Nephron progenitor cell (in vitro differentiated cells): Measurements from ENCODE around the gene GPN2.
A peak's percentile ranks its signal among the peaks of the same experiment; 100 is the strongest.

Source experiments
- DNase-seq: peaks from one replicate; pipeline ENCODE4 v3.0.0; 2021
- H3K27ac Mint-ChIP-seq: 2 replicates; pipeline ENCODE4 v1.8.0; 2021; ENCODE audit warnings: mild to moderate bottlenecking, moderate library complexity, mixed read lengths
- H3K27me3 Mint-ChIP-seq: 2 replicates; pipeline ENCODE4 v1.8.0; 2021; ENCODE audit warnings: mild to moderate bottlenecking, low read depth, mixed read lengths; ENCODE audit not compliant: poor library complexity
- H3K36me3 Mint-ChIP-seq: 2 replicates; pipeline ENCODE4 v1.8.0; 2021; ENCODE audit warnings: low read depth, mixed read lengths
- H3K4me1 Mint-ChIP-seq: 2 replicates; pipeline ENCODE4 v1.8.0; 2021; ENCODE audit warnings: mixed read lengths
- H3K4me3 Mint-ChIP-seq: 2 replicates; pipeline ENCODE4 v1.8.0; 2021; ENCODE audit warnings: mild to moderate bottlenecking, moderate library complexity, mixed read lengths
- H3K9me3 Mint-ChIP-seq: 2 replicates; pipeline ENCODE4 v1.8.0; 2021; ENCODE audit warnings: mild to moderate bottlenecking, moderate library complexity, mixed read lengths
- TF ChIP-seq, protein P1 (sequence below): fragments of 200-600 bp; sonication (generic); IDR thresholded peaks from 2 replicates; pipeline ENCODE4 v1.5.0; 2021; ENCODE audit warnings: antibody characterized with exemption

GPN2 gene

DNA sequence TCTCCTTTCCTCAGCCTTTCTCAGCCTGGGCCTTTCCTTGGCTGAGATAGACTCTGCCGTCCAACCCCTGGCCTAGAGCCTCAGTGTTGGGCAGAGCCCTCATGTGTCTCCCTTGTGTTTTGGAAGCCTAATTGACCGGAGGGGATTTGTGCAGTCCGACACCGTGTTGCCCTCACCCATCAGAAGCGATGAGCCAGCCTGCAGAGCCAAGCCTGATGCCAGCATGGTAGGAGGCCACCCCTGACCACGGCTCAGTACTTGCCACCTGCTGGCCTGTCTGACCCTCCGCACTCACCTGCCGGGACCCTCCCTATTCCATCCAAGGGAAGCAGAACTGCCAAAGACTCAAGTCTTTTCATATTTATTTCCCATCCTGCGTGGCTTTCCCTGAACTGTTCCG lies 36.5 kb downstream of the GPN2 start:
- Mint-ChIP-seq H3K4me1 (peaks cover 66% of the 10 kb centered on the region), H3K4me3 (no peak overlapping the region), H3K9me3 (no peaks in the 10 kb centered on the region), H3K27me3 (no peaks in the 10 kb centered on the region), H3K36me3 (peaks cover 28% of the 10 kb centered on the region), H3K27ac (no peak overlapping the region)
- no peak for DNase-seq
- TF ChIP-seq, protein P1, sequence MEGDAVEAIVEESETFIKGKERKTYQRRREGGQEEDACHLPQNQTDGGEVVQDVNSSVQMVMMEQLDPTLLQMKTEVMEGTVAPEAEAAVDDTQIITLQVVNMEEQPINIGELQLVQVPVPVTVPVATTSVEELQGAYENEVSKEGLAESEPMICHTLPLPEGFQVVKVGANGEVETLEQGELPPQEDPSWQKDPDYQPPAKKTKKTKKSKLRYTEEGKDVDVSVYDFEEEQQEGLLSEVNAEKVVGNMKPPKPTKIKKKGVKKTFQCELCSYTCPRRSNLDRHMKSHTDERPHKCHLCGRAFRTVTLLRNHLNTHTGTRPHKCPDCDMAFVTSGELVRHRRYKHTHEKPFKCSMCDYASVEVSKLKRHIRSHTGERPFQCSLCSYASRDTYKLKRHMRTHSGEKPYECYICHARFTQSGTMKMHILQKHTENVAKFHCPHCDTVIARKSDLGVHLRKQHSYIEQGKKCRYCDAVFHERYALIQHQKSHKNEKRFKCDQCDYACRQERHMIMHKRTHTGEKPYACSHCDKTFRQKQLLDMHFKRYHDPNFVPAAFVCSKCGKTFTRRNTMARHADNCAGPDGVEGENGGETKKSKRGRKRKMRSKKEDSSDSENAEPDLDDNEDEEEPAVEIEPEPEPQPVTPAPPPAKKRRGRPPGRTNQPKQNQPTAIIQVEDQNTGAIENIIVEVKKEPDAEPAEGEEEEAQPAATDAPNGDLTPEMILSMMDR = no peak

DNA sequence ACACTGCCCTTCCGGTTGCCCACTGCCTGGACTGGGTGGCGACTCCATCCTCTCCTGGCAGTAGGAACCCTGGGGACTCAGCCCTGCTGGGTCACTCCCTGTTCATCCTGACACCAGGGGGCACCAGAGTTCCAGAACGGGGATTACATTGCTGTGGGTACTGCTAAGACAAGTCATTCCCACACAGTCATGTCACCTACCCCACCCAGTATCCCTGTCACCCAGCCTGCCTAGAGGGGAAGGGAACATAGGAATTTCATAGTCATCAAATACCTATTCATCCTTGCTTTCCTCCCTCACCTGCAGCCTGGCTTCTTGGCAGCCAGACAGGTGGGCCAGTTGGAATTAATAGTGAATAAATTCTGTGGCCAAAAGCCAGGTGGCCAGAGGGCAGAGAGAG lies 36.9 kb downstream of the GPN2 start:
- H3K27ac Mint-ChIP-seq = no peak overlapping the region
- TF ChIP-seq, protein P1 = peak; percentile 72
- no peaks in the 10 kb centered on the region for H3K9me3 Mint-ChIP-seq
- peak; percentile 92 for DNase-seq
- peaks cover 28% of the 10 kb centered on the region for H3K36me3 Mint-ChIP-seq
- no peaks in the 10 kb centered on the region for H3K27me3 Mint-ChIP-seq
- H3K4me1 Mint-ChIP-seq = peaks cover 62% of the 10 kb centered on the region
- H3K4me3 Mint-ChIP-seq = no peak overlapping the region

DNA sequence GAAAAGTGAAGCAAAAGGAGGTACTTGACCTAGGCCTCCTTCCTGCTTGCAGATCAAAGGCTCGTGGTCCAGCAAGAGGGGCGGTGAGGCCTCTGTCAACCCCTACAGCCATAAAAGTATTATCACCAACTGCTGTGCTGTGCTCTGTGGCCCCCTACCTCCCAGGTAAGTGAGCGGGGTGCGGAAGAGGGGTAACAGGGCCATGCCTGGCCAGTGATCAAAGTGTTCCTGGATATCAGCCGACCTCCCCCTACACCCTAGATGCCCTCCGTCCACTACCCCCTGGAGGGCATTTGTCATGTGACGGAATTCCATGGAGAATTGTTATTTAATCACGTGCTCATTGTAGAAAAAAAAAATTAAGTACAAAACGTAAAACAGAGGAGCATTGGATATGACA lies 37.4 kb downstream of the GPN2 start:
- Mint-ChIP-seq H3K4me1 (peaks cover 57% of the 10 kb centered on the region), H3K9me3 (no peaks in the 10 kb centered on the region), H3K36me3 (peaks cover 31% of the 10 kb centered on the region), H3K4me3 (no peak overlapping the region), H3K27ac (no peak overlapping the region), H3K27me3 (no peaks in the 10 kb centered on the region)
- DNase-seq = no peak
- TF ChIP-seq, protein P1 = no peak

DNA sequence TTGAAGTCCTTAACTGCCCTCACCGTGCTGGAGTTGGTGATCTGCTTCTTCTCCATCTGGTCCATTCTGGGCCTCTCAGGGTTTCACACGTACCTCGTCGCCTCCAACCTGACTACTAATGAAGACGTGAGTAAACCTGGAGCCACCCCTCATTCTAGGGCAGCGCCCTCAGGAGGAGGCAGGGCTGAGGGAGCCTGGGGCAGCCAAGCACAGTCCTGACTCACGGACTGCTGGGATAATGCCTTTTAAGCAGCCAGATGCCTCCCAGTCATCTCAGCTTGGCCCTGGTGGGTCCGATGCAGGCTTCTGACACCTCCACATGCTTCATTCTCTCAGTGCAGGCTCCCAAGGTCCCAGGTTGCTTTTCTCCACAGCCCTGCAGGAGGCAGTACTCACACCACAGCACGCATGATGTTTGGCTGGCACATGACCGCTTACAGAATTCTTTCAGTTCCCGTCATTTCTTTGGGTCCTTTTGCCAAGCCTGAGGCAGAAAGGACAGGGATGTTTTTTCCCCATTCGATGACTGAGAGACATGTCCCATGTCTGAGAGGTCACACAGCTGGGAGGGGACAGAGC lies 38.9 kb downstream of the GPN2 start:
- TF ChIP-seq, protein P1 = no peak
- no peaks in the 10 kb centered on the region for H3K27me3 Mint-ChIP-seq
- H3K4me1 Mint-ChIP-seq = peaks cover 44% of the 10 kb centered on the region
- peaks cover 40% of the 10 kb centered on the region for H3K36me3 Mint-ChIP-seq
- peak overlapping the region; percentile 72 for H3K27ac Mint-ChIP-seq
- no peaks in the 10 kb centered on the region for H3K9me3 Mint-ChIP-seq
- DNase-seq = no peak
- H3K4me3 Mint-ChIP-seq = no peak overlapping the region

DNA sequence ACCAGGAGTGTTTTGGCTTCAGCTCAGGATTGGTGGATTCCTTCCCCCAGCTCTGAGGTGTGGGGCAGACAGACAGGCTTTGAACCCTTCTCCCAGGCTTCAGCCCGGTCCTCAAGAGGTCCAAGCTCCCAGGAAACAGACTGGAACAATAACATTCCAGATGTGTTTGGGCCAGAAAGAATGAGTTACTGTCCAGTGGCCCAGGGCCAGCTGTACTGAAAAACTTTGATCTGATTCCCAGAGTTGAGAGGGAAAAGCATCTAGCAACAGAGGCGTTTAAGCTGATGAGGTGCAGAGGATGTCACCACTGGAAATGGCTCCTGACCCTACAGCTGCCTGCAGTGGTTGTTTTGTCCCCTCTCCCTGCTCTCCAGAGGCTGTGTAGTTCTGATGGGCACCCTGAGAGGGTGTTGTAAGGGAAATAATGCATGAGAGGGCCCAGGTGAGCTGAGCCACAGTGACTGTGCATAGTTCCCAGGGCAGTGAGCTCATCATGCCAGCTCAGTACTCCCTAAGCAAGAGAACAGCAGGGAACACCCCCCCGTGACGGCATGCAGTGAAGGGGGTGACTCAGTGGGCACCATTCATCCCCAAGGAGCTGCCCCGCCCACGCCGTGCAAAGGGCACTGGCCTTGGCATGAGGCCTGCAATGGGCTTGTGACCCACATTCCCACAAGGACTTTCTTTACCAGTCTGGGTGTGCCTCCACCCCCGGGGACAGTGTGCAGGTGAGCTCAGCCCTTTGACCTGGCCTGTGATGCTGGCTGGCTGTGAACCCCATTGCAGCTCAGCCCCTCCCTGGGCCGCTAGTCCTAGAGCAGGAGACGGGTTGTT lies 40.9 kb downstream of the GPN2 start:
- H3K27me3 Mint-ChIP-seq = no peaks in the 10 kb centered on the region

More for the DNA sequence above, 40.9 kb downstream of the GPN2 start:
- Mint-ChIP-seq H3K36me3 (peaks cover 47% of the 10 kb centered on the region), H3K4me3 (no peak overlapping the region), H3K9me3 (no peaks in the 10 kb centered on the region), H3K4me1 (peaks cover 37% of the 10 kb centered on the region), H3K27ac (no peak overlapping the region)
- TF ChIP-seq, protein P1 = no peak
- DNase-seq = no peak
